A673 (cell line): Measurements from ENCODE around the gene WNK1.

Experiments used
- CTCF ChIP-seq: fragments of 300-800, 200-600 bp; sonication (generic); conservative IDR thresholded peaks from 2 replicates; pipeline ENCODE4 v1.5.1; 2017; ENCODE audit warnings: low read depth, mild to moderate bottlenecking, antibody characterized with exemption, low read length, moderate library complexity, mixed read lengths
- EZH2 ChIP-seq: fragments of 200-600 bp; sonication (generic); IDR thresholded peaks from 2 replicates; pipeline ENCODE4 v1.6.1; 2017; ENCODE audit warnings: borderline replicate concordance, low read depth, mild to moderate bottlenecking, mixed read lengths, antibody characterized with exemption, low read length; ENCODE audit not compliant: poor library complexity, severe bottlenecking

GRCh38 chr12:922285-922684 is 169.9 kb downstream of the WNK1 start:
- TF ChIP-seq CTCF, result no peak
- no peak for TF ChIP-seq EZH2
